ENCODE measurements around the gene UMAD1.

The UMAD1 gene

DNA sequence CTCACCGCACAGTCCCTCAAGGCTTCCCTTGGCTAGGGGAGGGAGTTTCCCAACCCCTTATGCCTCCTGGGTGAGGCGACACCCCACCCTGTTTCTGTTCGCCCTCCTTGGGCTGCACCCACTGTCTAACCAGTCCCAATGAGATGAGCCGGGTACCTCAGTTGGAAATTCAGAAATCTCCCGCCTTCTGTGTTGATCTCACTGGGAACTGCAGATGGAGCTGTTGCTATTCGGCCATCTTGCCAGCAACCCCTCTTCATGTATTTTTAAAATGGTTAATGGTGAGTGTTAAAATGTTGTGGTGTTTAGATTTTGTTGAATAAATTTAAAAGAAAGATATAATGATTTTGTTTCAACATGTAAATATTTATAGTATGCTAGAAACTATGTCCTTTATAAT, 22.0 kb downstream of the UMAD1 start:
- Histone ChIP-seq H3K36me3 (ENCODE audit: insufficient read depth, low read length) (no peaks in the 10 kb centered on the region), H3K4me3 (ENCODE audit: low read length, poor library complexity, severe bottlenecking) (no peak overlapping the region), H3K79me2 (ENCODE audit: insufficient read depth, low read length) (peaks cover 44% of the 10 kb centered on the region), H3K4me1 (ENCODE audit: insufficient read depth, low read length, poor library complexity, severe bottlenecking) (peaks cover 17% of the 10 kb centered on the region), H2AFZ (ENCODE audit: low read length) (no peak overlapping the region), H4K20me1 (ENCODE audit: insufficient read depth, low read length, poor library complexity, severe bottlenecking) (no peaks in the 10 kb centered on the region), H3K9ac (ENCODE audit: low read depth, low read length, poor library complexity, severe bottlenecking) (no peak overlapping the region), H3F3A (ENCODE audit: low read depth) (0 out of 2 replicates have a peak, but pooled peaks cover 3% of the 10 kb centered on the region), H3K4me2 (ENCODE audit: low read depth, low read length, poor library complexity, severe bottlenecking) (no peak overlapping the region), H3K9me3 (ENCODE audit: insufficient read depth, low read depth, low read length) (no peaks in the 10 kb centered on the region), H3K9me2 (replicated peaks; ENCODE audit: low read depth, low read length) (no peaks in the 10 kb centered on the region), H3K27me3 (ENCODE audit: insufficient read depth, low read length, poor library complexity, severe bottlenecking) (no peaks in the 10 kb centered on the region)
- no peak for TF ChIP-seq EZH2phosphoT487 (IDR thresholded peaks at IDR 0.05; ENCODE audit: borderline replicate concordance)
- TF ChIP-seq, protein P1, sequence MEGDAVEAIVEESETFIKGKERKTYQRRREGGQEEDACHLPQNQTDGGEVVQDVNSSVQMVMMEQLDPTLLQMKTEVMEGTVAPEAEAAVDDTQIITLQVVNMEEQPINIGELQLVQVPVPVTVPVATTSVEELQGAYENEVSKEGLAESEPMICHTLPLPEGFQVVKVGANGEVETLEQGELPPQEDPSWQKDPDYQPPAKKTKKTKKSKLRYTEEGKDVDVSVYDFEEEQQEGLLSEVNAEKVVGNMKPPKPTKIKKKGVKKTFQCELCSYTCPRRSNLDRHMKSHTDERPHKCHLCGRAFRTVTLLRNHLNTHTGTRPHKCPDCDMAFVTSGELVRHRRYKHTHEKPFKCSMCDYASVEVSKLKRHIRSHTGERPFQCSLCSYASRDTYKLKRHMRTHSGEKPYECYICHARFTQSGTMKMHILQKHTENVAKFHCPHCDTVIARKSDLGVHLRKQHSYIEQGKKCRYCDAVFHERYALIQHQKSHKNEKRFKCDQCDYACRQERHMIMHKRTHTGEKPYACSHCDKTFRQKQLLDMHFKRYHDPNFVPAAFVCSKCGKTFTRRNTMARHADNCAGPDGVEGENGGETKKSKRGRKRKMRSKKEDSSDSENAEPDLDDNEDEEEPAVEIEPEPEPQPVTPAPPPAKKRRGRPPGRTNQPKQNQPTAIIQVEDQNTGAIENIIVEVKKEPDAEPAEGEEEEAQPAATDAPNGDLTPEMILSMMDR (conservative IDR thresholded peaks at IDR 0.05; ENCODE audit: low read length), result peak; percentile 52

DNA sequence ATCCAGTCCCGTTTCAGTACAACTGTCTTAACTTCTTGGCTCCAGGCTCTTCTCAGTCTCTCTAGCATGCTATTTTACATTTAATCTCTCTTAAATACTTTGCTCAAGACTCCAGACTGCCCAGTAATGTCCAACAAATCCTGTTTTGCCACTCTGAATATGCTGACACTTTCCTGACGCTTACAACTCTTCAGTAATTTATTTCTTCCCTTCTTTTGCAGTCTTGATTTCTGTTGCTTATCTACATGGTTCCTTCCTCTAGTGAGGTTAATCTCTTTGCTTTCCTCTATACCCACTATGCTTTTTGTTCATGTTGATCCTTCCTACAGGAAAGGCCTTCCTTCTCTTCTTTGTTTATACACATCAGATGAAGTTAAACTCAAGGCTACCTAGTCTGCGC, 23.7 kb downstream of the UMAD1 start:
- H3K9me2 ChIP-seq (replicated peaks; ENCODE audit: low read depth, low read length), result no peaks in the 10 kb centered on the region
- H3K79me2 ChIP-seq (ENCODE audit: insufficient read depth, low read length), result peaks cover 45% of the 10 kb centered on the region
- H3K27me3 ChIP-seq (ENCODE audit: insufficient read depth, low read length, poor library complexity, severe bottlenecking), result no peaks in the 10 kb centered on the region
- peak overlapping the region; percentile 35 for H3K4me2 ChIP-seq (ENCODE audit: low read depth, low read length, poor library complexity, severe bottlenecking)
- H3K36me3 ChIP-seq (ENCODE audit: insufficient read depth, low read length), result 0 out of 2 replicates have a peak, but pooled peaks cover 3% of the 10 kb centered on the region
- 0 out of 2 replicates have a peak, but pooled peaks cover 3% of the 10 kb centered on the region for H3F3A ChIP-seq (ENCODE audit: low read depth)
- no peak overlapping the region for H3K9ac ChIP-seq (ENCODE audit: low read depth, low read length, poor library complexity, severe bottlenecking)
- peaks cover 17% of the 10 kb centered on the region for H3K4me1 ChIP-seq (ENCODE audit: insufficient read depth, low read length, poor library complexity, severe bottlenecking)
- H3K9me3 ChIP-seq (ENCODE audit: insufficient read depth, low read depth, low read length), result no peaks in the 10 kb centered on the region
- H2AFZ ChIP-seq (ENCODE audit: low read length), result no peak overlapping the region
- TF ChIP-seq EZH2phosphoT487 (IDR thresholded peaks at IDR 0.05; ENCODE audit: borderline replicate concordance), result no peak
- TF ChIP-seq, protein P1 (conservative IDR thresholded peaks at IDR 0.05; ENCODE audit: low read length), result no peak
- no peak overlapping the region for H3K4me3 ChIP-seq (ENCODE audit: low read length, poor library complexity, severe bottlenecking)
- H4K20me1 ChIP-seq (ENCODE audit: insufficient read depth, low read length, poor library complexity, severe bottlenecking), result no peaks in the 10 kb centered on the region

DNA sequence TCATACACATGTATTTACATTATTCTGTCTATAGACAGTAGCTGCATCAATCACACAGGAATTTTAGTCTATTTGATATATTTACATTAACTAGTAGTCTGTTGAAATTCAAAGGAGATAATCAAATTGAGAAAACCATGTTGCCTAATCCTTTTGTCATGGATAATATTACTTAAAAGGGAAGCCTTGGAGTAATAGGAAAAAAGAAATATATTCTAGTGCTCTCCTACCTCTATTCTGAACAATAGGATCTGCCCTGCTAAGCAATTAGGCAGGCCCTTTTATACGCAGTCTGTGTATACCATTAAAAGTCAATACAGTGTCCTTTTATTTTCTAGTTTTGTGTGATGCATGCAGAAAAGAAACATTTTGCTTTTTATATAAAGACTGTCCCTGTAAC, 24.5 kb downstream of the UMAD1 start:
- Histone ChIP-seq H3F3A (ENCODE audit: low read depth) (0 out of 2 replicates have a peak, but pooled peaks cover 3% of the 10 kb centered on the region), H4K20me1 (ENCODE audit: insufficient read depth, low read length, poor library complexity, severe bottlenecking) (no peaks in the 10 kb centered on the region), H3K4me2 (ENCODE audit: low read depth, low read length, poor library complexity, severe bottlenecking) (peak overlapping the region; percentile 35), H3K9me2 (replicated peaks; ENCODE audit: low read depth, low read length) (no peaks in the 10 kb centered on the region), H3K4me1 (ENCODE audit: insufficient read depth, low read length, poor library complexity, severe bottlenecking) (peaks cover 17% of the 10 kb centered on the region), H3K4me3 (ENCODE audit: low read length, poor library complexity, severe bottlenecking) (no peak overlapping the region), H2AFZ (ENCODE audit: low read length) (no peak overlapping the region), H3K36me3 (ENCODE audit: insufficient read depth, low read length) (peaks cover 6% of the 10 kb centered on the region; the same call in 1 of the 2 replicates), H3K9ac (ENCODE audit: low read depth, low read length, poor library complexity, severe bottlenecking) (no peak overlapping the region), H3K79me2 (ENCODE audit: insufficient read depth, low read length) (peaks cover 45% of the 10 kb centered on the region), H3K27me3 (ENCODE audit: insufficient read depth, low read length, poor library complexity, severe bottlenecking) (no peaks in the 10 kb centered on the region), H3K9me3 (ENCODE audit: insufficient read depth, low read depth, low read length) (peaks cover 3% of the 10 kb centered on the region; the same call in 1 of the 2 replicates)
- TF ChIP-seq, protein P1 (conservative IDR thresholded peaks at IDR 0.05; ENCODE audit: low read length), result no peak
- no peak for TF ChIP-seq EZH2phosphoT487 (IDR thresholded peaks at IDR 0.05; ENCODE audit: borderline replicate concordance)
